Suppressor macrophage treated with lipopolysaccharide for 4 hours (primary cell): ENCODE data around the gene PIEZO2.
"Not testable (repeated sequence)": the region's sequence is repeated elsewhere in the genome, so short reads cannot be mapped to it uniquely, and the experiment has no call there.

Experiments
- DNase-seq: peaks from one replicate; pipeline ENCODE4 v3.0.0-alpha.2; 2020

PIEZO2 gene

GRCh38 chr18:10660179-10660884, 489.0 kb downstream of the PIEZO2 start:
- no peak for DNase-seq

- DNase-seq = no peak
Observed at GRCh38 chr18:10659594-10659993, 489.8 kb downstream of the PIEZO2 start.

DNA sequence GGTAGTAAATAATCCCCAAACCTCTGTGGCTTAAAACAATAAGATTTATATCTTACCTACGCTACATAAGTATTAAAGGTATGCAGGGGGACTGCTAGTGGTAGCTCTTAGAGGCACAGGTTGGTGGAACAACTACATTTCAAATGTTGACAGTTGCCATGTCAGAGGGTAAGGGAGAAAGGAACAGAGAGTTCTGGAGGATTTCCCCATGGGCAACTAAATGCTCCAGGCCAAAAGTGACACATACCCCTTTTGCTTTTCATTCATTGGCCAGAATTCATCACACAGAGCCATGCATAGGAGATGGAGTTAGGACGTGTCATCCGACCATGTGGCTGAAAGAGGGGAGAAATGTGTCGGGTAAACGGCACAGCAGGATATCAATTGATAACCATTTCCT, 490.4 kb downstream of the PIEZO2 start:
- DNase-seq = no peak

GRCh38 chr18:10644003-10644402, 505.4 kb downstream of the PIEZO2 start:
- DNase-seq = not testable (repeated sequence)

- DNase-seq = not testable (repeated sequence)
Observed at GRCh38 chr18:10642915-10643524, 506.3 kb downstream of the PIEZO2 start.

- DNase-seq = not testable (repeated sequence)
Observed at GRCh38 chr18:10638539-10638885, 510.9 kb downstream of the PIEZO2 start.

DNA sequence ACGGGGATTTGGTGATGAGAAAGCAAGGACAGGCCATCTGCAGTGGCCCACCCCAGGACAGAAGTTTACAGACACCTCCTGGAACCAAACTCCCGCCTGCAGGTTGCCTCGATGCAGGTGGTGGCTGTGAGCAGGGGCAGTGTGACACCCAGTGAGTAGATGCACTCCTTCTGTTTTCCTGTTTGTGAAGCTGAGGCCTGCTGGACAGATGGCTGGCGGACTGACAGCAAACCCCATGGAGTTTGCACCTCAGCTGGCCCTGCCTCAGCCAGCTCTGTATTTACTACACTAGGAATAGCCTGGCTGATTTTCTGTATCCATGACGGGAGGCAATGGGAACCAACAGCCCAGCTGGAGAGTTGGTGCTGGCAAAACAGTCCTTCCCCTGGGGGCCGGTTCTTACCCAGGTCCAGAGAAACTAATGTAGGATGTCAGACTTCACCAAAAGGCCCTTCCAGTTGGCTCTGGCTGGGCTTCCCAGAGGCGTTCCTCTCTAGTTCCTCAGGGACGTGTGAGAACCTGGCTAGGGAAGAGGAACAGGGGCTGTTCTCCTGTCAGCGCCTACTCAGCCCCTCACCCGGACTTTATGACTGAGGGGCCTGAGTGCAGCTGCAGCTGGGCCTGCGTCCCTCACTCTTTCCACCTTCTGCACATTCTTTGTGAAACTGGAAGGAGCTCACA, 511.4 kb downstream of the PIEZO2 start:
- not testable (repeated sequence) for DNase-seq

DNA sequence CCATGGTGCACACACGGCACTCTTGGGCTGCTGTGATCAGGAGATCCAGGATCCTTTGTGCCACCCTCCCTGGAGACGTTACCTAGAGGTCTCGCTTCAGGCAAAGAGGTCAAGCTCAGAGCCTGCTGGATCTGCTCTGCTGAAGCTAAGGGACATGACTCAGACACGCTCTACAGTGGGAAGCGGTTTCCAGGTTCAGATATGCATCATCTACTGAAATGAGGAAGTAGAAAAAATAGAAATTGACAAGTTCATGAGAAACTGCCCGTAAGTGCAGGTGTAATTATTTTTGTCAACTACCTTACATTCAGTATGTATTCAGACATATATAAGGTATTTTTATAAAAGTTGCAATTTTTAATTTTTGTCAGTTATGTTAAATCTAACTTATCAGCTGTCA, 520.3 kb downstream of the PIEZO2 start:
- DNase-seq = peak; percentile 19

DNA sequence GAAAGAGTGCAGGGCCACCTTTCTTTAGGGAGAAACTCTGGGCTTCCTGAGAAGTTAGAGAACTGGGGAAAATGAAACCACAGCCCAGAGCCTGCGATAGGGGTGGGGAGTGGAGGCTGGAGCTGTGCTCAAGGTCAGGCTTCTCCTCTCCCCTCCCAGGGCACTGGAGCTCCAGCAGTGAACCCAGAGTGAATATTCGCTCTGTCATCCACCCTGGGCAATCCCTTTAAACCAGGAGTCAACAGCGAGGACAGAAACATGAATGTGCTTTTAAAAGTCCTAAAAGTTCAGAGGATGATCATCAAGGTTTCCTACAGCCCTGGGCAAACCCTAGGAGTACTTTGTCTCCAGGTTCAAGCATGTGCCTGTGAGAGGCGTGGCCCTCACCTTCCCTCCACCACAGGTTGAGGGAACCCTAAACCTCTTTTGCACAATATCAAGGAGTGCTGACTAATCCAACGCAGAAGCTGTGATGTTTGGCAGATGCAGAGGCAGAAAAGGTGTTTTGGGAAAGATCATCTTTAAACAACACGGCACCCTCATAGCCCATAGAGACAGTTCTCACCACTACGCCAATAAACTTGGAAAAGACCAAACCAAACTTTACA, 522.7 kb downstream of the PIEZO2 start:
- DNase-seq = peak; percentile 9

DNA sequence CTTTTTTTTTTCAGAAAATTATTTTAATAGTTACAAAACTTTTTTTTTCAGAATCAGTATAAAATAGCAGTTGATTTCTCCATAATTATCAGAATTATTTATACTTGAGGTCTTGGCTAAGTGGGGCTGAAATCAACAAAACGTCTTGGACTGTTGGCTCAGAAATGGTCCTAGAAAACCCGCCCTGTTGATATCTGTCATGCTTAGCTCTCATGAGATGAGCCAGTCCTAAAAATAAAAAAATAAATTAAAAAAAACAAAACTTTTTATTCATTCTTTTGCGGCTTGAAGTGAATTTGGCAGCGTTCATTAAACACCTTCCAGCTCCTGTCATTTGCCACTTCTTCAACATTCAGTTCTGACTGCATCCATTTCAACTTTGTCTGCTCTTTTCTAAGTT, 525.8 kb downstream of the PIEZO2 start:
- DNase-seq = not testable (repeated sequence)

DNA sequence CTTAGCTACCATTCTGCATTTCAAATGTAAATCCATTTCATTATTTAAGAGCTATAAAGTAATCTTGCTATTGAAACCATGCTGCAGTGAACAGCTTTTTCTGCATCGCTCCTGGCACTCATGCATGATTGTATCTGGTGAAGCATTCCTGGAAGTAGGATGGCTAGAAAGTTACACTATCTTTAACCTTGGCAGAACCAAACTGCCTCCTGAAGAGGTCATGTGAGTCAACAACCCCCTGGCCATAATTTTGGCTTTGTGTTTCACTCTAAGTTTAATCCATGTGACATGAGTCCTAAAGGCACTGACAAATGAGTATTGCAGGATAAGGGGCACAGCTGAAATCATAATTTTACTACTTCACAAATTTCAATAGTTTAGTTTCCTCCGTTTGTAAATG, 526.4 kb downstream of the PIEZO2 start:
- DNase-seq = not testable (repeated sequence)

- peak; percentile 60 for DNase-seq
Observed at GRCh38 chr18:10620670-10621329, 528.6 kb downstream of the PIEZO2 start.
